Ishikawa (cell line): ENCODE data around the gene RICTOR.

Experiments used
- CEBPB ChIP-seq: IDR thresholded peaks from 2 replicates; pipeline ENCODE4 v1.6.1; 2012
- CREB1 ChIP-seq: IDR thresholded peaks from 2 replicates; pipeline ENCODE4 v1.6.1; 2012; ENCODE audit warnings: low read depth
- EGR1 ChIP-seq: IDR thresholded peaks from 2 replicates; pipeline ENCODE4 v1.6.1; 2012
- EP300 ChIP-seq: IDR thresholded peaks from 2 replicates; pipeline ENCODE4 v1.6.1; 2012; ENCODE audit warnings: borderline replicate concordance
- FOXM1 ChIP-seq: IDR thresholded peaks from 2 replicates; pipeline ENCODE4 v1.6.1; 2012; ENCODE audit warnings: low read depth, borderline replicate concordance
- NFIC ChIP-seq: IDR thresholded peaks from 2 replicates; pipeline ENCODE4 v1.6.1; 2012
- RAD21 ChIP-seq: IDR thresholded peaks from 2 replicates; pipeline ENCODE4 v1.6.1; 2012; ENCODE audit warnings: low read depth
- TAF1 ChIP-seq: IDR thresholded peaks from 2 replicates; pipeline ENCODE4 v1.6.1; 2012; ENCODE audit warnings: low read depth, mild to moderate bottlenecking
- TCF12 ChIP-seq: IDR thresholded peaks from 2 replicates; pipeline ENCODE4 v1.6.1; 2012; ENCODE audit warnings: low read depth
- TEAD4 ChIP-seq: IDR thresholded peaks from 2 replicates; pipeline ENCODE4 v1.6.1; 2012
- YY1 ChIP-seq: IDR thresholded peaks from 2 replicates; pipeline ENCODE4 v1.6.1; 2012; ENCODE audit warnings: low read depth
- ZBTB7A ChIP-seq: IDR thresholded peaks from 2 replicates; pipeline ENCODE4 v1.6.1; 2012; ENCODE audit warnings: low read depth
- TF ChIP-seq, protein P1 (sequence below): IDR thresholded peaks from 2 replicates; pipeline ENCODE4 v1.6.1; 2012
- TF ChIP-seq, protein P2 (sequence below): IDR thresholded peaks from 2 replicates; pipeline ENCODE4 v1.6.1; 2012
- TF ChIP-seq, protein P3 (sequence below): IDR thresholded peaks from 2 replicates; pipeline ENCODE4 v1.6.1; 2012; ENCODE audit warnings: low read depth, mild to moderate bottlenecking

The RICTOR gene, protein sequence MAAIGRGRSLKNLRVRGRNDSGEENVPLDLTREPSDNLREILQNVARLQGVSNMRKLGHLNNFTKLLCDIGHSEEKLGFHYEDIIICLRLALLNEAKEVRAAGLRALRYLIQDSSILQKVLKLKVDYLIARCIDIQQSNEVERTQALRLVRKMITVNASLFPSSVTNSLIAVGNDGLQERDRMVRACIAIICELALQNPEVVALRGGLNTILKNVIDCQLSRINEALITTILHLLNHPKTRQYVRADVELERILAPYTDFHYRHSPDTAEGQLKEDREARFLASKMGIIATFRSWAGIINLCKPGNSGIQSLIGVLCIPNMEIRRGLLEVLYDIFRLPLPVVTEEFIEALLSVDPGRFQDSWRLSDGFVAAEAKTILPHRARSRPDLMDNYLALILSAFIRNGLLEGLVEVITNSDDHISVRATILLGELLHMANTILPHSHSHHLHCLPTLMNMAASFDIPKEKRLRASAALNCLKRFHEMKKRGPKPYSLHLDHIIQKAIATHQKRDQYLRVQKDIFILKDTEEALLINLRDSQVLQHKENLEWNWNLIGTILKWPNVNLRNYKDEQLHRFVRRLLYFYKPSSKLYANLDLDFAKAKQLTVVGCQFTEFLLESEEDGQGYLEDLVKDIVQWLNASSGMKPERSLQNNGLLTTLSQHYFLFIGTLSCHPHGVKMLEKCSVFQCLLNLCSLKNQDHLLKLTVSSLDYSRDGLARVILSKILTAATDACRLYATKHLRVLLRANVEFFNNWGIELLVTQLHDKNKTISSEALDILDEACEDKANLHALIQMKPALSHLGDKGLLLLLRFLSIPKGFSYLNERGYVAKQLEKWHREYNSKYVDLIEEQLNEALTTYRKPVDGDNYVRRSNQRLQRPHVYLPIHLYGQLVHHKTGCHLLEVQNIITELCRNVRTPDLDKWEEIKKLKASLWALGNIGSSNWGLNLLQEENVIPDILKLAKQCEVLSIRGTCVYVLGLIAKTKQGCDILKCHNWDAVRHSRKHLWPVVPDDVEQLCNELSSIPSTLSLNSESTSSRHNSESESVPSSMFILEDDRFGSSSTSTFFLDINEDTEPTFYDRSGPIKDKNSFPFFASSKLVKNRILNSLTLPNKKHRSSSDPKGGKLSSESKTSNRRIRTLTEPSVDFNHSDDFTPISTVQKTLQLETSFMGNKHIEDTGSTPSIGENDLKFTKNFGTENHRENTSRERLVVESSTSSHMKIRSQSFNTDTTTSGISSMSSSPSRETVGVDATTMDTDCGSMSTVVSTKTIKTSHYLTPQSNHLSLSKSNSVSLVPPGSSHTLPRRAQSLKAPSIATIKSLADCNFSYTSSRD (N-terminal part only)

DNA sequence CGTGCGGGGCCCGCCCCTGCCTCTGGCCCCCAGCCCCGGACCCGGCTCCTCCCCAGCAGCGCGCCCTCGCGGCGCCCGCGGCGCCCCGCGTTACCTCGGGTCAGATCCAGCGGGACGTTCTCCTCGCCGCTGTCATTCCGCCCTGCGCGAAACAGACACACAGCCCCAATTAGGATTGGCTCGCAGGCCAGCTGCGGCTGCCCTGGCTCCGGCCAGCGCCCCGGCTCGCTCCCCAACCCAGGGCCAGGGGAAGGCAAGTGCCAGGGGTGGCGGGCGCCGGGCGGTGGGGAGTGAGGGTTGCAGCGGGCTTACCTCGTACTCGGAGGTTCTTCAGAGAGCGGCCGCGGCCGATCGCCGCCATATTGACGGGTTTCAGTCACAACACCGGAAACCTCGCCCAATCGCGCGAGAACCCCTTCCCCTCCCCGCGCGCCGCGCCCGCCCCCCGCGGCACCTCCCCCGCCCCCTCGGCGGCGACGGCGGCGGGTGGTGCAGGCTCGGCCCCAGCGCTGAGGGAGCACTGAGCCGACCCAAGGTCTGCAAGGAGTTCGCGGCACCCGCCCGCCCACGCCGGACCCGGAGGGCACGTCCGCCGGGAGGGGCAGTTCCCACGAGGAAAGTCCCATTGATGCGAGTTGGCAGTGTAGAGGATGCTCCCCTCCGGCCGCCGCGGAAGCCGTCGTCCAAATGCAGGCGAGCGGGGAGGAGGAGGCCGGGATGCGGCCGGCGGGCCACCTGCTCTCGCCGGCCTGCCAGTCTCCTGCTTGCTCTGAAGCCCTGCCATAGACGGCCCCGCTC lies at the start of gene RICTOR:
Gene RICTOR, minus strand, starts transcription at position 383 of the 798 bp plus-strand sequence. Its CDS starts 22 bp downstream, at position 361.
- peak; percentile 92 for TF ChIP-seq YY1
- TF ChIP-seq FOXM1 = no peak
- TF ChIP-seq CEBPB = no peak
- TF ChIP-seq, protein P1, sequence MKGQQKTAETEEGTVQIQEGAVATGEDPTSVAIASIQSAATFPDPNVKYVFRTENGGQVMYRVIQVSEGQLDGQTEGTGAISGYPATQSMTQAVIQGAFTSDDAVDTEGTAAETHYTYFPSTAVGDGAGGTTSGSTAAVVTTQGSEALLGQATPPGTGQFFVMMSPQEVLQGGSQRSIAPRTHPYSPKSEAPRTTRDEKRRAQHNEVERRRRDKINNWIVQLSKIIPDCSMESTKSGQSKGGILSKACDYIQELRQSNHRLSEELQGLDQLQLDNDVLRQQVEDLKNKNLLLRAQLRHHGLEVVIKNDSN = no peak
- TF ChIP-seq, protein P2, sequence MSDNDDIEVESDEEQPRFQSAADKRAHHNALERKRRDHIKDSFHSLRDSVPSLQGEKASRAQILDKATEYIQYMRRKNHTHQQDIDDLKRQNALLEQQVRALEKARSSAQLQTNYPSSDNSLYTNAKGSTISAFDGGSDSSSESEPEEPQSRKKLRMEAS = peak; percentile 50
- no peak for TF ChIP-seq RAD21
- TF ChIP-seq TCF12 = peak; percentile 21; the same call in 1 of the 2 replicates
- 0 out of 2 replicates have a peak, but pooled peaks have one; percentile 17 for TF ChIP-seq ZBTB7A
- TF ChIP-seq EGR1 = peak; percentile 85
- TF ChIP-seq TAF1 = peak; percentile 95
- no peak for TF ChIP-seq CREB1

DNA sequence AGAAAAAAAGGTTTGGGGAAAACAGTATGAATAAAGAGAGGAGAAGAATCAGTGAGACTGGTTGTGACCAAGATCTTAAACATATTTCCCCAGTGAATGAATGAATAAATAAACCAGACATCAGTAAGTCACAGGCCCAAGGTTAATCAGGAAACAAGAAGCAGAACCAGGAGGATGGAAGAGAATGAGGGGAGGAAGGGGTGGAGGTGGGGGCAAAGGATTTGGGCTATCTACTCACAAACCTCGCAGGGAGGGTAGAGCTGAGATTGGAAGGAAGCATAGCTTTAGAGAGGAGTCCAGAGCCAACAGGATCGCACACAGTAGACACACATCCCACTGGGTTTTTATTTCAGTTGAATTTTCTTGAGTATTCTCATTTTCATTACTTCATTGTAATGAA lies 47.7 kb upstream of the RICTOR start:
- TF ChIP-seq YY1 (no peak), TAF1 (no peak), TEAD4 (no peak), TCF12 (no peak), EP300 (no peak), NFIC (no peak), ZBTB7A (no peak), EGR1 (no peak), CREB1 (no peak), RAD21 (no peak)
- TF ChIP-seq, protein P2 = no peak
- TF ChIP-seq, protein P3, sequence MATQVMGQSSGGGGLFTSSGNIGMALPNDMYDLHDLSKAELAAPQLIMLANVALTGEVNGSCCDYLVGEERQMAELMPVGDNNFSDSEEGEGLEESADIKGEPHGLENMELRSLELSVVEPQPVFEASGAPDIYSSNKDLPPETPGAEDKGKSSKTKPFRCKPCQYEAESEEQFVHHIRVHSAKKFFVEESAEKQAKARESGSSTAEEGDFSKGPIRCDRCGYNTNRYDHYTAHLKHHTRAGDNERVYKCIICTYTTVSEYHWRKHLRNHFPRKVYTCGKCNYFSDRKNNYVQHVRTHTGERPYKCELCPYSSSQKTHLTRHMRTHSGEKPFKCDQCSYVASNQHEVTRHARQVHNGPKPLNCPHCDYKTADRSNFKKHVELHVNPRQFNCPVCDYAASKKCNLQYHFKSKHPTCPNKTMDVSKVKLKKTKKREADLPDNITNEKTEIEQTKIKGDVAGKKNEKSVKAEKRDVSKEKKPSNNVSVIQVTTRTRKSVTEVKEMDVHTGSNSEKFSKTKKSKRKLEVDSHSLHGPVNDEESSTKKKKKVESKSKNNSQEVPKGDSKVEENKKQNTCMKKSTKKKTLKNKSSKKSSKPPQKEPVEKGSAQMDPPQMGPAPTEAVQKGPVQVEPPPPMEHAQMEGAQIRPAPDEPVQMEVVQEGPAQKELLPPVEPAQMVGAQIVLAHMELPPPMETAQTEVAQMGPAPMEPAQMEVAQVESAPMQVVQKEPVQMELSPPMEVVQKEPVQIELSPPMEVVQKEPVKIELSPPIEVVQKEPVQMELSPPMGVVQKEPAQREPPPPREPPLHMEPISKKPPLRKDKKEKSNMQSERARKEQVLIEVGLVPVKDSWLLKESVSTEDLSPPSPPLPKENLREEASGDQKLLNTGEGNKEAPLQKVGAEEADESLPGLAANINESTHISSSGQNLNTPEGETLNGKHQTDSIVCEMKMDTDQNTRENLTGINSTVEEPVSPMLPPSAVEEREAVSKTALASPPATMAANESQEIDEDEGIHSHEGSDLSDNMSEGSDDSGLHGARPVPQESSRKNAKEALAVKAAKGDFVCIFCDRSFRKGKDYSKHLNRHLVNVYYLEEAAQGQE = no peak

DNA sequence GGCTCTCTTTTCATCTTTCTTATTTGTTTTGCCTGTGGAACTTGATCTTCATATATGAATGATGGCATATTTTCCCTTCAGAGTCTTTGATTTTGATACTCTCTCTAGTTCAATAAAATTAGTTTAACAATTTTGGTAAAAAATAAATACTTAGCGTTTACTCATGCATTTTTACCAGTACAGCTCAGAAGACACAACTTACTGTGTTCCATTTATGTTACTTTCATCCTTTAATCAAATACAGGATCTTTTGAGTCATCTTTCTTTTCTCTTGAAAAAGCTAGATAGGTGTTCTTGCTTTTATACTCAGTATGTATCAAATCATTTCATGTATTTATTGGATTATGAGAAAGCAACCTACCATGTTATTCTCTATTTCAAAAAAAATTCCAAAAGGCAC lies 47.1 kb upstream of the RICTOR start:
- no peak for TF ChIP-seq NFIC
- TF ChIP-seq TEAD4 = no peak
- TF ChIP-seq, protein P2 = no peak

DNA sequence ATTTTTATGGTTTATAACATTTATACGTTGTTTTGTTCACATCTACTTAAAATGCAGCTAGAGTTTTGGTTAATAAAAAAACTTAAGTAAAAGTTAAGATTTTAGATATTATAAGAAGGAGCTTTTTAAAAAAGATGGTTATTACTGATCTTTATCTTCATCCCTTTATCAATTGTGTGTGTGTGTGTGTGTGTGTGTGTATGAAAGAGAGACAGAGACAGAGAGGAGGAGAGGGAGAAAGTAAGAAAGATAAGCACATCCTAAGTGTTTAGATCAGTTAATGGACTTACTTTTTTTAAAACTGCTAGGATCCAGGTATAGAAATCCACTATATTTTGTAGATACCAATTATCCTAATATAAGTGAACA lies 45.8 kb upstream of the RICTOR start:
- no peak for TF ChIP-seq YY1

DNA sequence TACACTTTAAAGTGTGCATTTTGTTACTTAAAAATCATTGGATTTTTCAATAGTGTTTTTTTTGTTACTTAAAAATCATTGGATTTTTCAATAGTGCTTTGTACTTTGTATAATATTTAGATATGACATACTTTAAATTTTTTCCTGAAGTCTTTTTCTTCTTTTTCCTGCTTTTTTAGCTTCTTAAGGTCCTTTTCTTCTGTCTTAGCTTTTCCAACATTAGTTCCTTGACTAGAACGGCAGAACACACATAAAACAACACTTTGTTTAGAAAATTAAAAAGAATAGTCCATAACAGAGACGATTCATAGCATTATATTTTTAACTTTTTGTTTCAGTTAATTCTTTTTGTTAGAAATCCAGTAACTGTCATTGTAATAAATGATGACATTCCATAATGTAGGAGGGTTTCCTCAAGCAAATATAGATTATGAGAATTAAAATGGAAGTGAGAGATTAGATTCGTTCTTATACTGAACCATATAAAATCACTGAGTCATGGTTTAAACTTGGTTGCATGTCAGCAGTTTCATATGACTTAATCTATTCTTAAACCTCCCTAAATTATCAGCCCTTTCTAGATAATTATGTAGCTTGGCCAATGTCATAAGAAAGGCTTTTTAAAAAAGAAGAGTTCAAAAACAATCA lies 45.3 kb upstream of the RICTOR start:
- TF ChIP-seq TCF12 = no peak
- TF ChIP-seq TAF1 = no peak
- TF ChIP-seq, protein P1 = no peak
- no peak for TF ChIP-seq EGR1
- no peak for TF ChIP-seq RAD21
- TF ChIP-seq CREB1 = no peak
- no peak for TF ChIP-seq CEBPB
- no peak for TF ChIP-seq FOXM1
- TF ChIP-seq, protein P3 = no peak
- TF ChIP-seq NFIC = no peak
- TF ChIP-seq, protein P2 = no peak
- TF ChIP-seq YY1 = no peak
- no peak for TF ChIP-seq ZBTB7A
- TF ChIP-seq TEAD4 = no peak
- no peak for TF ChIP-seq EP300
